Measurements from ENCODE around the gene GGTLC2. TPM values are rescaled to one million over a fixed set of nuclear protein-coding genes. Genes with fewer than 3 reads are reported as not detected.

GGTLC2 gene
- polyA plus RNA-seq, 3 donors = not detected

- DNase-seq = no peak
Observed at GRCh38 chr22:22689621-22690345, 45.4 kb downstream of the GGTLC2 start.

- DNase-seq = no peak
Observed at GRCh38 chr22:22691055-22691454, 46.6 kb downstream of the GGTLC2 start.

DNA sequence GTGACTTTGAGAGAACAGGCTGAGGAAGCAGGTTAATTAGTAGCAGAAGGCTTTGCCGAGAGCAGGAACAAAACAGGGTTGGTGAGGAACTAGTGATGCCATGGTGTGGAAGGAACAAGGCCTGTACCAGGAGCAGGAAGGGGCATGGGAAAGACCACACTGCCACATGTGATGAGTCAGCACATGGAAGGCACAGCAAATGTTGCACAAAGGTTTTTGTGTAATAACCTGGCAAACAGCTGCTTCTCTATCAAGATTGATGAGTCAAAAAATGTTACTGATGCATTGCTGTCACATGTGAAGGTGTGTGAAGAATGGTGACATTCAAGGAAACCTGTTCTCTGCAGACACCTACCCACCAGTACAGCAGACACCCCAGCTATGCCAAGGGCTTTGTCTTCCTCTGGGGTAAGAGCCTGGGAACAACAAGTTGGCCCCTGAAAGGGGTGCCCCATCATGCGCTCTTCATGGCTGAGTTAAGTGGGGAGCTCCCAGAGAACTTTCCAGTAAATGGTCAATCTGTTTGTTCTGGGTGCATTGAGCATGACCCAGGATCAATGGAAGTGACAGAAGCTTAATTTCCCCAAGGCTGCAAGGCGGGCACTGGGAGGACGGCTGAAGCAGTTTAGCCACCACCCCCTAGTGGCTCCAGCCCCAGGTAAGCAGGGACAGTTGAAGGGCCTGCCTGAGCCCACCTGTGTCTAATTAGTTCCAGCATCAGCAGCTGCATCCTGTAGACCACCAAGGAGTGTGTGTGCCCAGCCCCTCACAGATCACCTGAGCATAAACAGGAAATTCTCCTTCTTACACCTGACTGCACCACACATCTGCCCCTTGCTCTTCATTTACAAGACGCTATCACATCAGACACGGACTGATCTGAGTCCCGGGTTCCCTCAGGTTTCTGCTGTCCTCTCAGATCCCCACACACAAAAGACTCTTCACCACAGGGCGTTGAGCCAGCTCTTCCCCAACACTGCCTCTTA lies 47.6 kb downstream of the GGTLC2 start:
- no peak for DNase-seq

GRCh38 chr22:22692707-22693530 lies 48.5 kb downstream of the GGTLC2 start:
- DNase-seq = no peak

GRCh38 chr22:22693531-22693884 lies 49.1 kb downstream of the GGTLC2 start:
- DNase-seq = no peak

- no peak for DNase-seq
Observed at GRCh38 chr22:22694106-22694505, 49.7 kb downstream of the GGTLC2 start.

DNA sequence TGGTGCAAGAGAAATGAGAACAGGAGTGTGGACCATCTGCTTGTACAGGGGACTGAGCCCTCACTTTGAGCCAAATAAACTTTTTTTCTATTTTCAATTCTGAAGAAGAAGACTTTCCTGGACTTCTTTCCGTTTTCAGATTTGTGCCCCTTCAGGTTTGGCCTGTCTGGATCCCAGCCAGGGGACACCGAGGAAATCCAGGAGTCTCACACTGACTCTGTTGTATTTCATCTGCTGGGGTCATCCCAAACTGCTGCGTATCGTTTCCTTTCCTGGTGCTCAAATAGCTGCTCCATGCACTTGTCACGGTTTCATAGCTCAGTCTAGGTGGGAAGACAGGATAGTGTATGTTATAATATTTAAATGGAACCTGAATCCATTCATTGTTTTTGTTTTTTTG lies 51.7 kb downstream of the GGTLC2 start:
- DNase-seq = no peak

Other genes starting within 250 kb of the GGTLC2 start
- 1 to 10 TPM; 3.6 to 5.2 (median 4.6) TPM for gene ZNF280B, start 135.9 kb upstream of the GGTLC2 start, polyA plus RNA-seq (ENCODE audit: insufficient read length in 3 of 3)
- not detected for gene ZNF280A, start 124.3 kb upstream of the GGTLC2 start, polyA plus RNA-seq (ENCODE audit: insufficient read length in 3 of 3)
- gene PRAME, start 85.3 kb upstream of the GGTLC2 start, polyA plus RNA-seq (ENCODE audit: insufficient read length in 3 of 3) = 1 to 10 TPM in 1 of 3 donors, under 1 TPM in 2; 0.90 to 1.6 (median 0.94) TPM
- gene IGLL5, start 243.2 kb downstream of the GGTLC2 start, polyA plus RNA-seq (ENCODE audit: insufficient read length in 3 of 3) = under 1 TPM in 1 of 3 donors, not detected in 2; 0.48 TPM